Neural cell (in vitro differentiated cells): Measurements from ENCODE around the gene GAB2.

ENCODE experiments used
- EP300 ChIP-seq: fragments of 450-650 bp; conservative IDR thresholded peaks from 2 replicates; pipeline ENCODE4 v1.6.1; 2014; ENCODE audit warnings: antibody characterized with exemption, mild to moderate bottlenecking, moderate library complexity; ENCODE audit not compliant: poor library complexity, severe bottlenecking
- POLR2AphosphoS5 ChIP-seq: IDR thresholded peaks from 2 replicates; pipeline ENCODE4 v1.6.1; 2012
- RAD21 ChIP-seq: fragments of 450-650 bp; conservative IDR thresholded peaks from 2 replicates; pipeline ENCODE4 v1.6.1; 2014; ENCODE audit warnings: antibody characterized with exemption, mild to moderate bottlenecking, moderate library complexity
- TF ChIP-seq, protein P1 (sequence below): fragments of 450-650 bp; IDR thresholded peaks from 2 replicates; pipeline ENCODE4 v1.5.1; 2014; ENCODE audit warnings: antibody characterized with exemption, mild to moderate bottlenecking, moderate library complexity; ENCODE audit not compliant: poor library complexity, severe bottlenecking
- TF ChIP-seq, protein P2 (sequence below): IDR thresholded peaks from 2 replicates; pipeline ENCODE4 v1.6.1; 2012; ENCODE audit warnings: borderline replicate concordance

DNA sequence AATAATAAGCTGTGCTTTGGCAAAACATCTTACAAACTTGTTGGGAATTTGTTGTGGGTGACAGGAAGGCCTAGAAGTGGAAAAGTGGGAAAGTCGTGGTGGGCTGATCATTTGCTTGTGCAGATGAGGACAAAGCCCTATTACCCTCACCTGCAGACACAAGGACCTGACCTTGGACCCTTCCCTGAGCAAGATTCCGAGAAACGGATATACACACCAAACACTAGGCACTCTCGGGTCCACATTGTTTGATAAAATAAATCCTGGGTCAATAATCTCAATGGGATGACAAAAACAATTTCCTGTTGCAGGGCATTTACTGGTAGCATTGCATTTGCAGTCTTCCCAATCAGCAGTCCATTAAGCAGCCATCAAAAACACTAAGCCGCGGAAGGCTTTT is 89.7 kb downstream of the GAB2 start:
- TF ChIP-seq EP300 (no peak), POLR2AphosphoS5 (no peak), RAD21 (no peak)
- TF ChIP-seq, protein P1, sequence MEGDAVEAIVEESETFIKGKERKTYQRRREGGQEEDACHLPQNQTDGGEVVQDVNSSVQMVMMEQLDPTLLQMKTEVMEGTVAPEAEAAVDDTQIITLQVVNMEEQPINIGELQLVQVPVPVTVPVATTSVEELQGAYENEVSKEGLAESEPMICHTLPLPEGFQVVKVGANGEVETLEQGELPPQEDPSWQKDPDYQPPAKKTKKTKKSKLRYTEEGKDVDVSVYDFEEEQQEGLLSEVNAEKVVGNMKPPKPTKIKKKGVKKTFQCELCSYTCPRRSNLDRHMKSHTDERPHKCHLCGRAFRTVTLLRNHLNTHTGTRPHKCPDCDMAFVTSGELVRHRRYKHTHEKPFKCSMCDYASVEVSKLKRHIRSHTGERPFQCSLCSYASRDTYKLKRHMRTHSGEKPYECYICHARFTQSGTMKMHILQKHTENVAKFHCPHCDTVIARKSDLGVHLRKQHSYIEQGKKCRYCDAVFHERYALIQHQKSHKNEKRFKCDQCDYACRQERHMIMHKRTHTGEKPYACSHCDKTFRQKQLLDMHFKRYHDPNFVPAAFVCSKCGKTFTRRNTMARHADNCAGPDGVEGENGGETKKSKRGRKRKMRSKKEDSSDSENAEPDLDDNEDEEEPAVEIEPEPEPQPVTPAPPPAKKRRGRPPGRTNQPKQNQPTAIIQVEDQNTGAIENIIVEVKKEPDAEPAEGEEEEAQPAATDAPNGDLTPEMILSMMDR = no peak
- TF ChIP-seq, protein P2, sequence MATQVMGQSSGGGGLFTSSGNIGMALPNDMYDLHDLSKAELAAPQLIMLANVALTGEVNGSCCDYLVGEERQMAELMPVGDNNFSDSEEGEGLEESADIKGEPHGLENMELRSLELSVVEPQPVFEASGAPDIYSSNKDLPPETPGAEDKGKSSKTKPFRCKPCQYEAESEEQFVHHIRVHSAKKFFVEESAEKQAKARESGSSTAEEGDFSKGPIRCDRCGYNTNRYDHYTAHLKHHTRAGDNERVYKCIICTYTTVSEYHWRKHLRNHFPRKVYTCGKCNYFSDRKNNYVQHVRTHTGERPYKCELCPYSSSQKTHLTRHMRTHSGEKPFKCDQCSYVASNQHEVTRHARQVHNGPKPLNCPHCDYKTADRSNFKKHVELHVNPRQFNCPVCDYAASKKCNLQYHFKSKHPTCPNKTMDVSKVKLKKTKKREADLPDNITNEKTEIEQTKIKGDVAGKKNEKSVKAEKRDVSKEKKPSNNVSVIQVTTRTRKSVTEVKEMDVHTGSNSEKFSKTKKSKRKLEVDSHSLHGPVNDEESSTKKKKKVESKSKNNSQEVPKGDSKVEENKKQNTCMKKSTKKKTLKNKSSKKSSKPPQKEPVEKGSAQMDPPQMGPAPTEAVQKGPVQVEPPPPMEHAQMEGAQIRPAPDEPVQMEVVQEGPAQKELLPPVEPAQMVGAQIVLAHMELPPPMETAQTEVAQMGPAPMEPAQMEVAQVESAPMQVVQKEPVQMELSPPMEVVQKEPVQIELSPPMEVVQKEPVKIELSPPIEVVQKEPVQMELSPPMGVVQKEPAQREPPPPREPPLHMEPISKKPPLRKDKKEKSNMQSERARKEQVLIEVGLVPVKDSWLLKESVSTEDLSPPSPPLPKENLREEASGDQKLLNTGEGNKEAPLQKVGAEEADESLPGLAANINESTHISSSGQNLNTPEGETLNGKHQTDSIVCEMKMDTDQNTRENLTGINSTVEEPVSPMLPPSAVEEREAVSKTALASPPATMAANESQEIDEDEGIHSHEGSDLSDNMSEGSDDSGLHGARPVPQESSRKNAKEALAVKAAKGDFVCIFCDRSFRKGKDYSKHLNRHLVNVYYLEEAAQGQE = no peak
